Suppressor macrophage treated with lipopolysaccharide for 4 hours (primary cell): Measurements from ENCODE around the gene RYR2.

ENCODE experiments used
- DNase-seq: peaks from one replicate; pipeline ENCODE4 v3.0.0-alpha.2; 2020

Gene RYR2

GRCh38 chr1:237695878-237696277, 653.9 kb downstream of the RYR2 start:
- DNase-seq: no peak

GRCh38 chr1:237700181-237700580, 658.2 kb downstream of the RYR2 start:
- DNase-seq: no peak

DNA sequence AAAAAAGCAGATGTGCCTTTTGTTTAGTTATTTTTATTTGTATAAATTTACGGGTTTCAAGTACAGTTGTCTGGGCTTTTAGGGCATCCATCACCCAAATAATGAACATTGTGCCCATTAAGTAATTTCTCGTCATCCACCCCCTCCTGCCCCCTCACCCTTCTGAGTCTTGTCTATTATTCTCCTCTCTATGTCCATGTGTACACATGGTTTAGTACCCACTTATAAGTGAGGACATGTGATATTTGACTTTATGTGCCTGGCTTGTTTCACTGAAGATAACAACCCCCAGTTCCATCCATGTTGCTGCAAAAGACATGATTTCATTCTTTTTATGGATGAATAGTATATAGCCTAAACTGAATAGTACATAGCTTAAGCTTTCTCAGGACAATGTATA, 659.5 kb downstream of the RYR2 start:
- no peak for DNase-seq

DNA sequence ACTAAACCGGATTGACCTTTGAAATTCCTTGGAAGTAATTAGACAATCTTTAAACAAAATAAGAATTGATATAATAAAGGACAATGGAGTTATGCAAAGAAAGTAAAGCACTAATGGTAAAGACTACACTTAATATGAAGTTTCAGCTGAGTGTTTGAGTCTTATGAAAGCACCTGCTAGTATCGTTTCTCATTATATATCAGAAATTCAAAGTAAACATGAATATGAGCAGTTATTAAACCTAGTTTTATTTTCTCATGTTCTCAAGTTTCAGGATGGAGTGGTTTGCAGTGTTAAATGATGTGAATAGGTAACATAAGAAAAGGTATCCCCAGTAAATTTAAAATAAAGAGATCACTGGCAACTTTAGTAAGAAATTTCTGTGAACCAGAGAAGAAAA, 660.2 kb downstream of the RYR2 start:
- no peak for DNase-seq

GRCh38 chr1:237705462-237705861, 663.5 kb downstream of the RYR2 start:
- DNase-seq: no peak

GRCh38 chr1:237709355-237709754, 667.4 kb downstream of the RYR2 start:
- no peak for DNase-seq

GRCh38 chr1:237711281-237711680, 669.3 kb downstream of the RYR2 start:
- no peak for DNase-seq

DNA sequence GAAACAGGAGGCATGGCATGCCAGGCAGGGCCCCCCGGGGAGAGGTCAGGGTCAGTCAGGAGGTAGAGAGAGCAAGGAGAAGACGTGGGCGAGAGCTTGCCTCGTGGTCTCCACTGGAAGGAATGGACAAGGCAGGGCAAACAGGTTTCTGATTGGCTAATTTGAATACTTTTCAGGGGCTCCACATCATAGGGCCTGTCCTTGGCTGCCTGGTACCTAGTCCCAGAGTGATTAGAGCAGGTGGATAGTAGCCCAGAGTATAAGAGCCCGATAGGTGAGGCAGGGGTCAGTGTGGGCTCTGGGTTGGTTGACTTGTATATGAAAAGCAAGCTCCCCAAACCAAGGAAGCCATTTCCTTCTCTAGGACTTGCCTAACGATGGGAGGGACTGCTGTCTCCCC, 670.1 kb downstream of the RYR2 start:
- no peak for DNase-seq

GRCh38 chr1:237712586-237713157, 670.7 kb downstream of the RYR2 start:
- DNase-seq: no peak

- DNase-seq: no peak
Measured at GRCh38 chr1:237713916-237714315, 671.9 kb downstream of the RYR2 start.

GRCh38 chr1:237717106-237717505, 675.1 kb downstream of the RYR2 start:
- DNase-seq: no peak

DNA sequence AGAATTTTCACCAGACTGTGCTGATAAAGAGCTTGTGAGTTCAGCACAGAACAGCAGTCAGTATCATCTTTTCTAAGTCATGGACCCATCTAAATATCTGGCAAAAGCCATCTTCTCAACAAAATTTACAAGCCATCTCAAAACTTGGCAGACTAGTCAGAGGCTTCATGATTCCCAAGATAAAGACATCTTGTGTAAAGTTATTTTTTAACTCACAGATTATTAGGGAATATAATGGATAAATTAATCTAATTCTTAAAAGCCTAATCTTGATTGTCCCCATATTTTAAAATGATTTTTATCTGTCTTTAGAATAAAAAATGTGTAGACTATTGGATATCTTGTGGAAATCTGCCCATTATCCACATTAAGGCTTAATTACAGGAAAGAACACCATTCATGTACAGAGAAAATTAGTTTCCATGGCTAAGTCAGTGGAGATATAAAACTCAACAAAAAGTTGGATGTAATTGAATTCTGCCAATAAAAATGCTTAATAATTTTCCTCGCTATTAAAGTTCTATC, 688.9 kb downstream of the RYR2 start:
- no peak for DNase-seq

DNA sequence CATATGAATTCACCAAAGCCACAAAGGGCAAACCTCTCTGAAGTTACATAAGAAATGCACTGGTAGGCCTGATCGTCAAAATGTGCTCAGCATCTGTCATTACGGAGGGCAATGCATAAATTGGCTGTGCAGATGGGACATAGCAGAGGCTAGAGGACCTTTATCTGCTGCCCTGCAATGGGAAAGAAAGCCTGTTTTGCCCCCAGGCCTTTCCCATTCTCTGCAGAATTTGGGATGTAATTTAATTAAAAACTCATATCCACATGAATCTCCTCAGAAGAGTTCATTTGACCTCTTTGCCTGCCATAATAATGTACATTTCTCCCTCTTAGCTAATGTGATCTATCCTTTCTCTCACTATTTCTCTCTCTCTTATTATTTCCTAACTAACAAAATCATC, 690.7 kb downstream of the RYR2 start:
- DNase-seq: no peak

DNA sequence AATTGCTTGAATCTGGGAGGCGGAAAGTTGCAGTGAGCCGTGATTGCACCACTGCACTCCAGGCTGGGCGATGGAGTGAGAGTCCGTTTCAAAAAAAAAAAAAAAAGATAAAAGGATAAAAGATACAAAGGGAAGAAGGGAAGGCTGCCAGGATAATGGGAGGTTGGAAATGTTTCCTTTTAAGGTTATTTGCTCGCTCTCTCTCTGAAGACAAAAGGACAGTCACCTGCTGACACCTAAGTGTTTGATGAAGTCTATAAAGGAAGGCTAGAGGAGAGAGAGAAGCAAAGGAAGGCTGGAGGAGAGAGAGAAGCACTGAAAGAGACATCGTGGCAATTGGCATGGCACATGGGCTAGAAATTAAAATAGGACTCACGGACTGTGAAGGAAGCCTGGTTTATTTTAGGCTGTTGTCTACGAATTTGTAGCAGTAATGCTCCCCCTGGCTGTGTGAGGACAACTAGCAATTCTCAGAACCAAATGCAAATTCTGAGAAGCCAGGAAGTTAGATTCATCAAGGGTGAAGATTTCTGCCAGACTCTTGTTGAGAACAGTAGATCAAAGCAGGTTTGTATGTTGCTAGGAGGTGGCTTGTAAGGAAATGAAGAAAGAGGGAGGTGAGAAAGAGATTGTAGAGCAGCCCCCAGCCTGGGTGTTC, 694.5 kb downstream of the RYR2 start:
- DNase-seq: no peak

DNA sequence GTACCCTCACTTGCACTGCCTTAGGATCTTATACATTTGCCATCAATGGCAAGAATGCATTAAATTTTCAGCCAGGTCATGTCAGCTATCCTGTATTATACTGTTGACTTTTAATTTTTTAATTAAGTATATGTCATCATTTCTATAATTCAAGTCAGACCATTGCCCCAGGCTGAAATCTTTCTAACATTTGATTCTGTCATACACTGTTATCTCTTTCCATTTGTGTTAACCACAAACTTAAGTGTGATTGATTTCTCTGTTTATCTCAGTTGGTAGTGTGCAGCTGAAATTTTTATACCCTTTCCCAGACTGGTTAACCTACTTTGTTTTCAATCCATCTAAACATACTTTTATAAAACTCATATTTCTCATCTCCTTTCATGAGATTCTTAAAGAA, 695.5 kb downstream of the RYR2 start:
- DNase-seq: no peak

- DNase-seq: no peak
Measured at GRCh38 chr1:237737938-237738610, 696.1 kb downstream of the RYR2 start.

DNA sequence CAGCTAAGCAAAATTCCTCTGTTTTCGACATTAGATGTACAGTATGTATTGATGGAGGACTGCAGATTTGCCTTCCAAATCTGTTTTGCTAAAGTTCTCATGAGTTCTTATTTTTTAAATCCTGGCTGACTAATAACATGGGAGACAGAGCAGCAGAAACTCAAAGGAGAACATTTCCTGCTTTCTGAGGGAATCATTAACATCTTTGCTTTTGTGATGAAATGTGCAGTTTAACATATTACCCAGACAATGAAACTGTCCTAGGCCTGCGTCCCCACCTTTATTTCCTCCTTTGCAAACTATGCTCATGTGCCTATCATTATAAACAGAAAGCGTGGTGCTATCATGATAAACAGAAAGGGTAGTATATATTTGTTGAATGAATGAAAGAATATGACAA, 698.9 kb downstream of the RYR2 start:
- no peak for DNase-seq

- no peak for DNase-seq
Measured at GRCh38 chr1:237745545-237745944, 703.6 kb downstream of the RYR2 start.

DNA sequence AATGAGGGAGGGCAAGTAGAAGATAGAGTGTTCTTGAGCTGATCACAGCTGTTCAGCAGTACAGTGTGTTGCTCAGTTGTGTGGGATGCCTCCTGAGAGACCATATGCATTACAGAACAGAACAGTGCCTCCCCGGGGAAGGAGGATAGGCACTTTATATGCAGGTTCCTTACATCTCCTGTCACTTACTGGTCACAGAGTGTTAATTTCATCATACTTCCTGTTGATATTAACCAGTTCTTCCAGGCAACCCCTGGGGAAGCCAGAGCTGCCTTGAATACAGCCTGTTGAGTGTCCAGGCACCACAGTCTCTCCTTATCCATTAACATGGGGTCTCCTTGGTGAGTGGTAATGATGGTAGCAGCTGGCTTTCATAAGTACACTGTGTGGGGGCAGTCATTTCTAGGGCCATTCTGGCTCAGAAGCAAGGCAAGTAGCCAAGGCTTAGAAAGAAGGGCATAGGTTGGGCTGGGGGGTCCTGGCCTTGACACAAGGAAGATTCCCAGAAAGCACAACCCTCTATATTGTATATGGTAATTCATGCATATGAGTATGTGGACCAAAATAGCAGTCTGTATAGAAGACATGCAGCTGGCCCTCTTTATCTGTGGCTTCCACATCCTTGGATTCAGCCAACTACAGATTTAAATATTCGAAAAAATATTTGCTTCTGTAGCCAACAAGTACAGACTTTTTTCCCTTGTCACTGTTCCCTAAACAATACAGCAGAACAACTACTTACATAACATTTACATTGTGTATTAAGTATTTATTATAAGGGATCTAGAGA, 706.4 kb downstream of the RYR2 start:
- no peak for DNase-seq

DNA sequence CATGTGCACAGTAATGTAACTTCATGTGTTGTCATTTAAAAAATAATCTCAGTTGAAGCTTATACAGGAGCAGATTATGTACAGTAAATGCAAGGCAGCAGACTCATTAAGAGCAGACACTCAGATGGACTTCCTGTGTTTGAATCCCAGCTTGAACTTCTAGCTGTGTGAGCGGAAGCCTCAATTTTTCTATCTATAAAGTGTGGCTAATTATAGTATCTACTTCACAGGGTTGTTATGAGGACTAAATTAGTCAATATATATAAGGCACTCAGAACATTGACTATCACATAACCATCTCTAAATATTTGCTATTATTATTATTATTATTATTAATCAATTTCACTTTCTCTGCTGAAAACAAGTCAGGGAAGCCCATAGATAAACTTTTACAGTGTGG, 707.1 kb downstream of the RYR2 start:
- no peak for DNase-seq

GRCh38 chr1:237751090-237751489, 709.1 kb downstream of the RYR2 start:
- no peak for DNase-seq

DNA sequence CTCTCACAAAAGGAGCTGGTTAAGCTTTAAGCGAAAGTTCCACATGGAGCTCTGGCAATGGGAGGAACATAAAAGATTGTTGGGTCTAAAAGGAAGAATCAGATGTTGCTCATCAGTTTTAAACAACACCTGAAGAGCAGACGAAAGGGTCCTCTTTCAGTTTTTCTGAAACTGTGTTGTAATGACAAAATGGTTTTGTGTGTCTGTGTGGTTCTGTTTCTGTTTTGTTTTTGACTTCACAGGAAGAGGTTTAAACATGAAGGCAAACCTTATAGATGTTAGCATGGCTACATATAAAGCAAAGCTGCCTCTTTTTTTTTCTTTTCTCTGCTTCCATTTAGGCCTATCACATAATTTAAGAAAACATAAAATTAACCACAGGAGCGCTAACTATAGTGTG, 712.6 kb downstream of the RYR2 start:
- DNase-seq: no peak

DNA sequence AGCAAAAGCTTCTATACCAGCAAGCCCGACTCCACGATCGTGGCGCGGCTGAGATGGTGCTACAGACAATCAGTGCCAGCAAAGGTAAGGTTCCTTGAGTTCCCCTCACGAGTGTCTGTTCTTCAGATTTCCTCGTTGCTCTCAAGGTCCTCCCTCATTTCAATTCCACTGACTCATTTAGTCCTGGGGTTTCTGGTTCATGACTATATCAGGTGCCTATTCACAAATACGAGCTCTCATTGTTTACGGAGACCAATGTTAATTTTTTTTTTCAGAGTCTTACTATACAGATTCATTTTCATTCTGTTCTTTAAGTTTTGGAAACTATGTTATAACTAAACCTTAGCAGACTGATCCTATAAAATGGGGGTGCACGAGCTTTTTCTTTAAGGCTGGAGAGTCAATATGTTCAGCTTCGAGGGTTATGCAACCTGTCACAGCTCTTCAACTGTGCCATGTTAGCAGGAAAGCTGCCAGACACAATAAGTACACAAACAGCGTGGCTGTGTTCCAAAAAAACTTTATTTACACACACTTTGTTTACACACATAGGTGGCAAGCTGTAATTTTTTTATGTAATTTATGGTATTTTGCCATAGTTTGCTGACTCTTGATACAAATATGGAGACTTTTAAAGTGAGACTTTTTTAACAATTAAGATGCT, 714.5 kb downstream of the RYR2 start:
- no peak for DNase-seq
